ENCODE results near the gene CLEC4G. TPM values are rescaled to one million over a fixed set of nuclear protein-coding genes. Genes with fewer than 3 reads are reported as not detected.
A peak's percentile ranks its signal among the peaks of the same experiment; 100 is the strongest.

The CLEC4G gene
- total and polyA plus RNA-seq, 2 experiments from 2014 or later = not detected

GRCh38 chr19:7681340-7682174, 50.4 kb downstream of the CLEC4G start:
- H3K4me1 ChIP-seq (ENCODE audit: low read depth) = no peaks in the 10 kb centered on the region
- peak overlapping the region; percentile 70 for H3K4me3 ChIP-seq
- H3K9me3 ChIP-seq (ENCODE audit: low read depth) = no peaks in the 10 kb centered on the region
- peak; percentile 75 to 84 for DNase-seq (ENCODE audit: low read depth in 1 of 2, low spot score in 1 of 2)
- H3K36me3 ChIP-seq = peaks cover 6% of the 10 kb centered on the region
- H3K27ac ChIP-seq = no peak overlapping the region
- peak; percentile 77 for TF ChIP-seq CTCF (IDR thresholded peaks at IDR 0.05; ENCODE audit: low read depth, low read length)
- peaks cover 9% of the 10 kb centered on the region for H3K27me3 ChIP-seq

- no peaks in the 10 kb centered on the region for H3K9me3 ChIP-seq (ENCODE audit: low read depth)
- peak within 1 kb of the TSS; percentile 70 for H3K4me3 ChIP-seq
- peaks cover 6% of the 10 kb centered on the region for H3K36me3 ChIP-seq
- peak; percentile 70 for TF ChIP-seq CTCF (IDR thresholded peaks at IDR 0.05; ENCODE audit: low read depth, low read length)
- H3K4me1 ChIP-seq (ENCODE audit: low read depth) = no peaks in the 10 kb centered on the region
- peak within 1 kb of the TSS; percentile 9 for H3K27ac ChIP-seq
- H3K27me3 ChIP-seq = peaks cover 14% of the 10 kb centered on the region
- peak; percentile 85 to 94 for DNase-seq (ENCODE audit: low read depth in 1 of 2, low spot score in 1 of 2)
Observed at GRCh38 chr19:7680606-7681339, 51.1 kb downstream of the CLEC4G start, which contains the start of gene TRAPPC5. Gene TRAPPC5 (plus strand): TSS chr19:7680833. CDS start chr19:7682254, 1,421 bp downstream.

- Histone ChIP-seq H3K27ac (no peak overlapping the region), H3K27me3 (peaks cover 14% of the 10 kb centered on the region), H3K36me3 (peaks cover 6% of the 10 kb centered on the region), H3K4me1 (ENCODE audit: low read depth) (no peaks in the 10 kb centered on the region), H3K9me3 (ENCODE audit: low read depth) (no peaks in the 10 kb centered on the region), H3K4me3 (peak overlapping the region; percentile 70)
- DNase-seq (ENCODE audit: low read depth in 1 of 2, low spot score in 1 of 2) = no peak
- no peak for TF ChIP-seq CTCF (IDR thresholded peaks at IDR 0.05; ENCODE audit: low read depth, low read length)
Observed at GRCh38 chr19:7679771-7680605, 51.9 kb downstream of the CLEC4G start.

- TF ChIP-seq CTCF (IDR thresholded peaks at IDR 0.05; ENCODE audit: low read depth, low read length) = no peak
- Histone ChIP-seq H3K4me3 (no peak overlapping the region), H3K4me1 (ENCODE audit: low read depth) (no peaks in the 10 kb centered on the region), H3K9me3 (ENCODE audit: low read depth) (no peaks in the 10 kb centered on the region), H3K27me3 (peaks cover 14% of the 10 kb centered on the region), H3K27ac (no peak overlapping the region), H3K36me3 (peaks cover 4% of the 10 kb centered on the region)
- DNase-seq (ENCODE audit: low read depth in 1 of 2, low spot score in 1 of 2) = no peak
Observed at GRCh38 chr19:7678971-7679751, 52.7 kb downstream of the CLEC4G start.

Other genes starting within 250 kb of the CLEC4G start
- 5.5 and 6.5 TPM in 2 replicates for gene PEX11G, start 243.1 kb downstream of the CLEC4G start, total RNA-seq
- gene PEX11G, start 243.1 kb downstream of the CLEC4G start, polyA plus RNA-seq = 6.1 and 11.2 TPM in 2 replicates
- 95.1 and 99.6 TPM in 2 replicates for gene ZNF358, start 216.0 kb downstream of the CLEC4G start, total RNA-seq
- gene ZNF358, start 216.0 kb downstream of the CLEC4G start, polyA plus RNA-seq = 35.4 and 40.7 TPM in 2 replicates
- gene MCOLN1, start 209.5 kb downstream of the CLEC4G start, total RNA-seq = 5.8 and 6.9 TPM in 2 replicates
- gene MCOLN1, start 209.5 kb downstream of the CLEC4G start, polyA plus RNA-seq = 13.7 and 24.7 TPM in 2 replicates
- gene PNPLA6, start 196.4 kb downstream of the CLEC4G start, total RNA-seq = 48.1 and 56.4 TPM in 2 replicates
- gene PNPLA6, start 196.4 kb downstream of the CLEC4G start, polyA plus RNA-seq = 21.5 and 29.3 TPM in 2 replicates
- gene CAMSAP3, start 136.2 kb downstream of the CLEC4G start, total RNA-seq = 10.6 and 10.8 TPM in 2 replicates
- 10.4 and 13.5 TPM in 2 replicates for gene CAMSAP3, start 136.2 kb downstream of the CLEC4G start, polyA plus RNA-seq
- gene XAB2, start 102.6 kb downstream of the CLEC4G start, total RNA-seq = 62.0 and 81.5 TPM in 2 replicates
- 27.5 and 37.1 TPM in 2 replicates for gene XAB2, start 102.6 kb downstream of the CLEC4G start, polyA plus RNA-seq
- gene PET100, start 102.3 kb downstream of the CLEC4G start, total RNA-seq = 14.9 and 25.0 TPM in 2 replicates
- 369 and 404 TPM in 2 replicates for gene PET100, start 102.3 kb downstream of the CLEC4G start, polyA plus RNA-seq
- gene PCP2, start 98.4 kb downstream of the CLEC4G start, total RNA-seq = 0.51 and 2.7 TPM in 2 replicates
- gene PCP2, start 98.4 kb downstream of the CLEC4G start, polyA plus RNA-seq = 0.34 and 0.70 TPM in 2 replicates
- 16.0 and 33.6 TPM in 2 replicates for gene STXBP2, start 95.0 kb downstream of the CLEC4G start, total RNA-seq
- gene STXBP2, start 95.0 kb downstream of the CLEC4G start, polyA plus RNA-seq = 32.7 and 51.2 TPM in 2 replicates
- not detected in 2 replicates for gene RETN, start 63.1 kb downstream of the CLEC4G start, total RNA-seq
- gene RETN, start 63.1 kb downstream of the CLEC4G start, polyA plus RNA-seq = not detected in 2 replicates
- gene MCEMP1, start 55.0 kb downstream of the CLEC4G start, total RNA-seq = not detected in 2 replicates
- gene MCEMP1, start 55.0 kb downstream of the CLEC4G start, polyA plus RNA-seq = not detected in 2 replicates
- gene TRAPPC5, start 51.3 kb downstream of the CLEC4G start, total RNA-seq = 95.9 and 96.2 TPM in 2 replicates
- gene TRAPPC5, start 51.3 kb downstream of the CLEC4G start, polyA plus RNA-seq = 111 and 120 TPM in 2 replicates
- not detected in 2 replicates for gene FCER2, start 30.0 kb downstream of the CLEC4G start, total RNA-seq
- 0.39 TPM in 1 of 2 replicates, not detected in the other for gene FCER2, start 30.0 kb downstream of the CLEC4G start, polyA plus RNA-seq
- not detected in 2 replicates for gene CD209, start 15.4 kb upstream of the CLEC4G start, total RNA-seq
- gene CD209, start 15.4 kb upstream of the CLEC4G start, polyA plus RNA-seq = not detected in 2 replicates
- 0.54 TPM in 1 of 2 replicates, not detected in the other for gene CLEC4M, start 31.1 kb upstream of the CLEC4G start, total RNA-seq
- 0.48 TPM in 1 of 2 replicates, not detected in the other for gene CLEC4M, start 31.1 kb upstream of the CLEC4G start, polyA plus RNA-seq
- 41.9 and 48.6 TPM in 2 replicates for gene EVI5L, start 98.1 kb upstream of the CLEC4G start, total RNA-seq
- gene EVI5L, start 98.1 kb upstream of the CLEC4G start, polyA plus RNA-seq = 28.7 and 29.1 TPM in 2 replicates
- gene PRR36, start 142.3 kb upstream of the CLEC4G start, total RNA-seq = 2.0 and 6.1 TPM in 2 replicates
- 6.2 and 10.3 TPM in 2 replicates for gene PRR36, start 142.3 kb upstream of the CLEC4G start, polyA plus RNA-seq
- 2.4 and 3.5 TPM in 2 replicates for gene LRRC8E, start 156.4 kb upstream of the CLEC4G start, total RNA-seq
- 1.3 TPM in 1 of 2 replicates, not detected in the other for gene LRRC8E, start 156.4 kb upstream of the CLEC4G start, polyA plus RNA-seq
- gene MAP2K7, start 171.8 kb upstream of the CLEC4G start, total RNA-seq = 23.5 and 24.1 TPM in 2 replicates
- 12.4 and 18.6 TPM in 2 replicates for gene MAP2K7, start 171.8 kb upstream of the CLEC4G start, polyA plus RNA-seq
- gene TGFBR3L, start 182.7 kb upstream of the CLEC4G start, total RNA-seq = 0.46 and 3.2 TPM in 2 replicates
- 2.6 and 11.8 TPM in 2 replicates for gene TGFBR3L, start 182.7 kb upstream of the CLEC4G start, polyA plus RNA-seq
- 22.1 and 42.1 TPM in 2 replicates for gene SNAPC2, start 188.2 kb upstream of the CLEC4G start, total RNA-seq
- gene SNAPC2, start 188.2 kb upstream of the CLEC4G start, polyA plus RNA-seq = 22.5 and 31.4 TPM in 2 replicates
- 22.8 and 60.1 TPM in 2 replicates for gene CTXN1, start 194.0 kb upstream of the CLEC4G start, total RNA-seq
- gene CTXN1, start 194.0 kb upstream of the CLEC4G start, polyA plus RNA-seq = 18.1 and 48.5 TPM in 2 replicates
- 77.9 and 92.4 TPM in 2 replicates for gene TIMM44, start 211.6 kb upstream of the CLEC4G start, total RNA-seq
- 52.0 and 52.5 TPM in 2 replicates for gene TIMM44, start 211.6 kb upstream of the CLEC4G start, polyA plus RNA-seq

All from cardiac muscle cell (in vitro differentiated cells and primary cell).